ENCODE results near the gene KRT17. TPM values are rescaled to one million over a fixed set of nuclear protein-coding genes. Genes with fewer than 3 reads are reported as not detected.
A peak's percentile ranks its signal among the peaks of the same experiment; 100 is the strongest.

The KRT17 gene
- 145 and 161 TPM in 2 replicates for polyA plus RNA-seq (2013)

DNA sequence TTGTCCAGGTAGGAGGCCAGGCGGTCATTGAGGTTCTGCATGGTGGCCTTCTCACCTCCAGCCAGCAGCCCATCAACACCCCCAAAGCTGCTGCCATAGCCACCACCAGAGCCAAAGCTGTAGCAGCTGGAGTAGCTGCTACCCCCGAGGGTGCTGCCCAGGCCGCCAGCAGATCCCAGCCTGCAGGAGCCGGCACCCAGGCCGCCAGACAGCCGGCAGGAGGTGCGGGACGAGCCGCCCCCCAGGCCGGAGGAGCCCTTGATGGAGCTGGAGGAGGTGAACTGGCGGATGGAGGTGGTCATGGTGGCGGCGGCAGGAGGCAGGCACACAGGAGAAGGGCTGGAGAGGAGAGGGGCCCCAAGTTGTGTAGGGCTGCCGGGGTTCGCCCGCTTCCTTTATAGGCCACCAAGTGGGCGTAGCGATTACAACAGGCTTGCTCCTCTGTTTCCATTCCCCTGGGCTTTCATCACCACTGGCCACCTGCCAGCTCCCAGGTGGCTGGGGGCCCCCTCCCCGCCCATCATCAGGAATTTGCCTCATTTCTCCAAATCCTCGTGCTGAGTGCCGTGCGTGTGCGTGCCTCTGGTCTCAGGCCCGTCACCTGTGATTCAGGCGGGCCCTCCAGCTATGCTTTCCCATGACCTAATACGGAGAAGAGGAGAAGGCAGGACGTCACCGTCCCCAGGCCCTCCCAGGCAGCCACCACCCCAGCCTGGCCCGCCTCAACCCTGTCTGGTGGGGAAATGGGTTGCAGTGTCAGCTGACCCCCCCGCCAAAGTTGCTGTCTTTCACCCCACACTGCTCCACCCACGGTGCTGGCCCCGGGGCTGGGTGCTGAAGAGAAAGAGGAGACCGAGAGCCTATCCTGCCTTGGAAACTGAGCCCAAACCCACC lies at the start of gene KRT17:
KRT17 (minus strand) TSS at position 368 of the 894 bp plus-strand sequence; CDS start at position 302, 66 bp downstream.
- Histone ChIP-seq H3K23ac (ENCODE audit: low read length) (no peak within 1 kb of the TSS), H4K8ac (ENCODE audit: low read depth, low read length) (peak within 1 kb of the TSS; percentile 5), H2BK120ac (ENCODE audit: insufficient read depth, low read length, poor library complexity) (peak within 1 kb of the TSS; percentile 59), H3K9ac (ENCODE audit: low read length) (no peak within 1 kb of the TSS), H4K12ac (ENCODE audit: low read depth, low read length) (no peak within 1 kb of the TSS), H3K27me3 (ENCODE audit: insufficient read depth, low read length) (no peaks in the 10 kb centered on the region), H3K4me3 (ENCODE audit: low read depth, low read length) (no peak within 1 kb of the TSS), H2BK12ac (ENCODE audit: low read length) (peak within 1 kb of the TSS; percentile 5), H3K14ac (ENCODE audit: low read length) (no peak within 1 kb of the TSS), H3K4ac (ENCODE audit: low read depth, low read length) (no peak within 1 kb of the TSS), H3K4me2 (ENCODE audit: low read length) (no peak within 1 kb of the TSS), H3K36me3 (ENCODE audit: control insufficient read depth in 1 of 2, insufficient read depth in 2 of 2, low read length in 2 of 2) (no peaks in the 10 kb centered on the region), H2BK5ac (ENCODE audit: low read depth, low read length, poor library complexity) (peak within 1 kb of the TSS; percentile 34), H3K9me3 (ENCODE audit: insufficient read depth, low read depth, low read length) (no peaks in the 10 kb centered on the region), H2AFZ (ENCODE audit: insufficient read depth, low read length, poor library complexity) (no peak within 1 kb of the TSS), H3K4me1 (ENCODE audit: control insufficient read depth in 1 of 2, insufficient read depth in 2 of 2, low read length in 2 of 2) (peaks cover 19 to 27% of the 10 kb centered on the region in 2 experiments), H2AK5ac (ENCODE audit: low read length) (peak within 1 kb of the TSS; percentile 42), H3K79me1 (ENCODE audit: low read length) (peaks cover 17% of the 10 kb centered on the region), H4K91ac (ENCODE audit: low read depth, low read length) (peak within 1 kb of the TSS; percentile 81), H3K18ac (ENCODE audit: low read length) (peak within 1 kb of the TSS; percentile 16), H3K79me2 (ENCODE audit: control insufficient read depth, insufficient read depth, low read length, poor library complexity) (peaks cover 4% of the 10 kb centered on the region), H3K27ac (ENCODE audit: low read depth, low read length) (no peak within 1 kb of the TSS)
- no CpG with 5 or more reads among the region's 33 CpGs for WGBS (ENCODE audit: extremely low coverage, insufficient coverage, insufficient read length)
- peak; percentile 92 to 93 for DNase-seq

DNA sequence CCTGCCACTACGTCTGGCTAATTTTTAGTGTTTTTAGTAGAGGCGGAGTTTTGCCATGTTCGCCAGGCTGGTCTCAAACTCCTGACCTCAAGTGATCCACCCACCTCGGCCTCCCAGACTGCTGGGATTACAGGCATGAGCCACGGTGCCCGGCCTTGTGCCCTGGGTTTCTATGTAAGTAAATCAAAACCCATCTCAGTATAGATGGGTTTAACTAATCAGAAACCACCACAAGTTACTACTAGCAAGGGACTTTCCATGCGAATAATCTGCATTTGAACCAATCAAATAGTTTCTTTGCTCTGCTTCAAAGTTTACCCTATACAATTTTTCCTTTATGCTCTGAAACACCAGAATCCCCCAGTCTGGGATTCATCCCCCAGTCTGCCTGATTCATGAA lies 47.8 kb upstream of the KRT17 start:
- Histone ChIP-seq H3K27me3 (ENCODE audit: insufficient read depth, low read length) (no peaks in the 10 kb centered on the region), H3K9ac (ENCODE audit: low read length) (no peak overlapping the region), H3K27ac (ENCODE audit: low read depth, low read length) (no peak overlapping the region), H3K4me2 (ENCODE audit: low read length) (no peak overlapping the region), H3K23ac (ENCODE audit: low read length) (no peak overlapping the region), H2BK120ac (ENCODE audit: insufficient read depth, low read length, poor library complexity) (no peak overlapping the region), H4K8ac (ENCODE audit: low read depth, low read length) (no peak overlapping the region), H3K4me3 (ENCODE audit: low read depth, low read length) (no peak overlapping the region), H2BK12ac (ENCODE audit: low read length) (no peak overlapping the region), H2AK5ac (ENCODE audit: low read length) (no peak overlapping the region), H4K91ac (ENCODE audit: low read depth, low read length) (no peak overlapping the region), H4K12ac (ENCODE audit: low read depth, low read length) (no peak overlapping the region), H3K18ac (ENCODE audit: low read length) (no peak overlapping the region), H3K9me3 (ENCODE audit: insufficient read depth, low read depth, low read length) (no peaks in the 10 kb centered on the region), H2BK5ac (ENCODE audit: low read depth, low read length, poor library complexity) (no peak overlapping the region), H3K4ac (ENCODE audit: low read depth, low read length) (no peak overlapping the region), H2AFZ (ENCODE audit: insufficient read depth, low read length, poor library complexity) (no peak overlapping the region), H3K4me1 (ENCODE audit: control insufficient read depth in 1 of 2, insufficient read depth in 2 of 2, low read length in 2 of 2) (peaks cover 0 to under 1% of the 10 kb centered on the region in 2 experiments), H3K36me3 (ENCODE audit: control insufficient read depth in 1 of 2, insufficient read depth in 2 of 2, low read length in 2 of 2) (no peaks in the 10 kb centered on the region), H3K14ac (ENCODE audit: low read length) (no peak overlapping the region), H3K79me1 (ENCODE audit: low read length) (peaks cover 2% of the 10 kb centered on the region), H3K79me2 (ENCODE audit: control insufficient read depth, insufficient read depth, low read length, poor library complexity) (no peaks in the 10 kb centered on the region)
- no CpG with 5 or more reads among the region's 7 CpGs for WGBS (ENCODE audit: extremely low coverage, insufficient coverage, insufficient read length)
- no peak for DNase-seq

GRCh38 chr17:41667280-41668041 lies 43.1 kb upstream of the KRT17 start:
- H3K36me3 ChIP-seq (ENCODE audit: control insufficient read depth in 1 of 2, insufficient read depth in 2 of 2, low read length in 2 of 2), result no peaks in the 10 kb centered on the region
- no peaks in the 10 kb centered on the region for H3K9me3 ChIP-seq (ENCODE audit: insufficient read depth, low read depth, low read length)
- no peak overlapping the region for H3K14ac ChIP-seq (ENCODE audit: low read length)
- no peak overlapping the region for H3K23ac ChIP-seq (ENCODE audit: low read length)
- DNase-seq, result no peak
- H2AFZ ChIP-seq (ENCODE audit: insufficient read depth, low read length, poor library complexity), result peak overlapping the region; percentile 20
- no peak overlapping the region for H2BK5ac ChIP-seq (ENCODE audit: low read depth, low read length, poor library complexity)
- no peak overlapping the region for H4K12ac ChIP-seq (ENCODE audit: low read depth, low read length)
- no peak overlapping the region for H3K4me3 ChIP-seq (ENCODE audit: low read depth, low read length)
- no peak overlapping the region for H2BK120ac ChIP-seq (ENCODE audit: insufficient read depth, low read length, poor library complexity)
- no peak overlapping the region for H4K91ac ChIP-seq (ENCODE audit: low read depth, low read length)
- H2AK5ac ChIP-seq (ENCODE audit: low read length), result no peak overlapping the region
- no peak overlapping the region for H4K8ac ChIP-seq (ENCODE audit: low read depth, low read length)
- no peaks in the 10 kb centered on the region for H3K27me3 ChIP-seq (ENCODE audit: insufficient read depth, low read length)
- no peak overlapping the region for H3K27ac ChIP-seq (ENCODE audit: low read depth, low read length)
- H3K4ac ChIP-seq (ENCODE audit: low read depth, low read length), result no peak overlapping the region
- peaks cover 8% of the 10 kb centered on the region in 2 experiments for H3K4me1 ChIP-seq (ENCODE audit: control insufficient read depth in 1 of 2, insufficient read depth in 2 of 2, low read length in 2 of 2)
- H3K4me2 ChIP-seq (ENCODE audit: low read length), result peak overlapping the region; percentile 84
- H2BK12ac ChIP-seq (ENCODE audit: low read length), result peak overlapping the region; percentile 16
- WGBS (ENCODE audit: extremely low coverage, insufficient coverage, insufficient read length), result no CpG with 5 or more reads among the region's 23 CpGs
- H3K18ac ChIP-seq (ENCODE audit: low read length), result no peak overlapping the region
- H3K9ac ChIP-seq (ENCODE audit: low read length), result no peak overlapping the region
- H3K79me1 ChIP-seq (ENCODE audit: low read length), result peaks cover 8% of the 10 kb centered on the region
- no peaks in the 10 kb centered on the region for H3K79me2 ChIP-seq (ENCODE audit: control insufficient read depth, insufficient read depth, low read length, poor library complexity)

DNA sequence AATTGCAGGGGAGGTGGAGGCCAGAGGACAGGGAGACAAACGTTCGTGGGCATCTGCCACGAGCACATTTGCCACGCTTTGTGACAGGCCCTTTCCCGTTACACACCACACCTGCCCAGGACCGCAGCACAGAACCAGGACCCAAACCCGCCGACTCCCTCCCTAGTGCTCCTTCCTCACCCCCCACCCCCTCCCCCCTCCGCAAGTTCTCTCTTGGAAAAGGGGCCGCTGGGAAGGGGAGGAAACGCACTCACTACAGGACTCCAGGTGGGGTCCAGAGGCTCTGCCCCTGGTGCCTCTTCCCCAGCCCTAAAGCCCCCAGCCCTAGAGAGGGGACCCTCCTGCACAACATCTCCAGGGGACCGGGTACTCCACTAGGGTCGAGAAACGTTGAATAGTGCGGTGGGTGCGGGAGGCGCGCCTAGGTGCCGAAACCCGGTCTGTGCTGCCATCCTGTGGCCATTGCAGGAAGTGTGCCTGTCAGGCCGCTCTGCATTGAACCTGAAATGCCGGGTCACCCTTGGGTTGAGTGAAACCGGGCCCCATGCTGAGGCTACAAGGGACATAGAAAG lies 42.4 kb upstream of the KRT17 start:
- DNase-seq, result peak; percentile 71 to 95
- Histone ChIP-seq H4K91ac (ENCODE audit: low read depth, low read length) (peak overlapping the region; percentile 36), H3K4ac (ENCODE audit: low read depth, low read length) (no peak overlapping the region), H3K9me3 (ENCODE audit: insufficient read depth, low read depth, low read length) (no peaks in the 10 kb centered on the region), H3K4me3 (ENCODE audit: low read depth, low read length) (peak overlapping the region; percentile 60), H3K4me2 (ENCODE audit: low read length) (peak overlapping the region; percentile 84), H2BK120ac (ENCODE audit: insufficient read depth, low read length, poor library complexity) (no peak overlapping the region), H3K27me3 (ENCODE audit: insufficient read depth, low read length) (no peaks in the 10 kb centered on the region), H3K18ac (ENCODE audit: low read length) (no peak overlapping the region), H2AFZ (ENCODE audit: insufficient read depth, low read length, poor library complexity) (peak overlapping the region; percentile 61), H3K79me2 (ENCODE audit: control insufficient read depth, insufficient read depth, low read length, poor library complexity) (no peaks in the 10 kb centered on the region), H3K9ac (ENCODE audit: low read length) (no peak overlapping the region), H3K14ac (ENCODE audit: low read length) (no peak overlapping the region), H4K8ac (ENCODE audit: low read depth, low read length) (peak overlapping the region; percentile 70), H2BK5ac (ENCODE audit: low read depth, low read length, poor library complexity) (no peak overlapping the region), H3K23ac (ENCODE audit: low read length) (no peak overlapping the region), H2AK5ac (ENCODE audit: low read length) (no peak overlapping the region), H3K36me3 (ENCODE audit: control insufficient read depth in 1 of 2, insufficient read depth in 2 of 2, low read length in 2 of 2) (no peaks in the 10 kb centered on the region), H3K27ac (ENCODE audit: low read depth, low read length) (no peak overlapping the region), H3K4me1 (ENCODE audit: control insufficient read depth in 1 of 2, insufficient read depth in 2 of 2, low read length in 2 of 2) (peaks cover 8% of the 10 kb centered on the region in 2 experiments), H4K12ac (ENCODE audit: low read depth, low read length) (no peak overlapping the region), H3K79me1 (ENCODE audit: low read length) (peaks cover 8% of the 10 kb centered on the region), H2BK12ac (ENCODE audit: low read length) (no peak overlapping the region)
- no CpG with 5 or more reads among the region's 23 CpGs for WGBS (ENCODE audit: extremely low coverage, insufficient coverage, insufficient read length)
